ENCODE results near the gene ETV3L. TPM values are rescaled to one million over a fixed set of nuclear protein-coding genes. Genes with fewer than 3 reads are reported as not detected.

Gene ETV3L
- total RNA-seq, 1 experiment from 2014 or later, result 0.13 TPM

GRCh38 chr1:157090771-157091170 is 8.8 kb downstream of the ETV3L start:
- TF ChIP-seq NFE2L1 (CRISPR knock-in tag; IDR thresholded peaks at IDR 0.05) (no peak), ZBTB21 (CRISPR knock-in tag; IDR thresholded peaks at IDR 0.05; ENCODE audit: borderline replicate concordance) (no peak), PRDM15 (CRISPR knock-in tag; IDR thresholded peaks at IDR 0.05) (no peak), ATF1 (CRISPR knock-in tag; IDR thresholded peaks at IDR 0.05) (no peak), SP1 (CRISPR knock-in tag; conservative IDR thresholded peaks at IDR 0.05) (no peak), PRRX2 (CRISPR knock-in tag; IDR thresholded peaks at IDR 0.05) (no peak), ZNF396 (CRISPR knock-in tag; IDR thresholded peaks at IDR 0.05; ENCODE audit: borderline replicate concordance) (no peak), CREM (CRISPR knock-in tag; IDR thresholded peaks at IDR 0.05) (no peak), ZNF671 (CRISPR knock-in tag; IDR thresholded peaks at IDR 0.05) (no peak), ZNF263 (CRISPR knock-in tag; IDR thresholded peaks at IDR 0.05; ENCODE audit: low read depth) (no peak), NR1H2 (CRISPR knock-in tag; IDR thresholded peaks at IDR 0.05) (no peak), JUN (CRISPR knock-in tag; IDR thresholded peaks at IDR 0.05) (no peak), FOXK1 (CRISPR knock-in tag; IDR thresholded peaks at IDR 0.05) (no peak), ZSCAN18 (CRISPR knock-in tag; IDR thresholded peaks at IDR 0.05) (no peak)
- H3K4me1 Mint-ChIP-seq, result peaks cover 23% of the 10 kb centered on the region
- CTCF ChIA-PET, result interaction anchor here (0.9 to 7.7 kb wide), 34 partner anchors 9 to 395 kb away, joined by 3 to 304 read pairs (median 7); partner anchors contain the start of genes ETV3 and ETV3L
- no peaks in the 10 kb centered on the region for H3K36me3 Mint-ChIP-seq
- POLR2A ChIA-PET, result no interaction called here
- DNase-seq (ENCODE audit: low spot score) (no peak), ATAC-seq (no peak)
- H3K4me3 Mint-ChIP-seq, result no peak overlapping the region
- no peaks in the 10 kb centered on the region for H3K9me3 Mint-ChIP-seq
- H3K27me3 Mint-ChIP-seq (ENCODE audit: low read depth), result no peaks in the 10 kb centered on the region; the same call in 1 of the 2 replicates
- no peak overlapping the region for H3K27ac Mint-ChIP-seq

- Mint-ChIP-seq H3K27me3 (ENCODE audit: low read depth) (no peaks in the 10 kb centered on the region; the same call in 1 of the 2 replicates), H3K27ac (no peak overlapping the region), H3K4me3 (no peak overlapping the region), H3K4me1 (peaks cover 23% of the 10 kb centered on the region), H3K36me3 (no peaks in the 10 kb centered on the region), H3K9me3 (no peaks in the 10 kb centered on the region)
- DNase-seq (ENCODE audit: low spot score) (peak; percentile 96), ATAC-seq (peak; percentile 94)
- CTCF ChIA-PET, result interaction anchor here (0.5 to 7.7 kb wide), 61 partner anchors 10 to 415 kb away, joined by 3 to 304 read pairs (median 5); partner anchors contain the start of genes ETV3 and ETV3L
- POLR2A ChIA-PET, result interaction anchor here (0.6 to 0.7 kb wide), 2 partner anchors 24 to 66 kb away, joined by 3 to 4 read pairs; no protein-coding TSS in a partner anchor
- TF ChIP-seq CTCF (IDR thresholded peaks at IDR 0.05) (peak; percentile 88), TP53 (CRISPR knock-in tag; IDR thresholded peaks at IDR 0.05) (no peak), ZNF121 (CRISPR knock-in tag; IDR thresholded peaks at IDR 0.05) (no peak), NFATC4 (CRISPR knock-in tag; IDR thresholded peaks at IDR 0.05) (no peak), MLX (CRISPR knock-in tag; IDR thresholded peaks at IDR 0.05) (no peak), ZNF512 (CRISPR knock-in tag; IDR thresholded peaks at IDR 0.05; ENCODE audit: borderline replicate concordance) (no peak), FOXK1 (CRISPR knock-in tag; IDR thresholded peaks at IDR 0.05) (no peak), ZNF423 (CRISPR knock-in tag; IDR thresholded peaks at IDR 0.05) (peak; percentile 39; the same call in 1 of the 2 replicates), HMGXB4 (CRISPR knock-in tag; IDR thresholded peaks at IDR 0.05) (peak; percentile 59; the same call in 1 of the 2 replicates), AR (CRISPR knock-in tag; IDR thresholded peaks at IDR 0.05) (no peak)
Measured at GRCh38 chr1:157090196-157090647, 9.4 kb downstream of the ETV3L start.
